HCT116 (cell line): ENCODE data around the gene MAPKAP1. TPM values are rescaled to one million over a fixed set of nuclear protein-coding genes. Genes with fewer than 3 reads are reported as not detected.

Source experiments
- ATAC-seq: fragments of 200-7000 bp; cut with Tn5 transposase; 2 replicates; pipeline ENCODE4 v1.9.1; 2020; ENCODE audit warnings: mild to moderate bottlenecking, moderate library complexity
- BruUV-seq: library from RNA; stranded (reverse); fragments of 400-500 nt; replicated peaks from 2 replicates; lab custom pipeline; 2021; lab: Mats Ljungman, UMichigan
- CTCF ChIA-PET: fragments of 300-600 bp; sonication (Branson Sonifier 250); formaldehyde crosslinking; loops from one replicate; lab custom pipeline; 2021; ENCODE audit warnings: antibody characterized with exemption; lab: Charles Lee
- POLR2A ChIA-PET: fragments of 300-600, 350-600 bp; sonication (Branson Sonifier 250); formaldehyde crosslinking; loops from one replicate; lab custom pipeline; 2021; ENCODE audit warnings: antibody characterized with exemption; lab: Charles Lee
- RAD21 ChIA-PET, 2 experiments: fragments of 300-600 bp; sonication (Branson Sonifier 250); formaldehyde crosslinking; loops; one replicate each; lab custom pipeline; 2023; ENCODE audit warnings: low total read pairs in 2 of 2; ENCODE audit not compliant: uncharacterized antibody in 2 of 2, unreplicated experiment in 2 of 2, low non-redundant PET in 1 of 2; lab: Charles Lee
- DNase-seq: peaks from one replicate; pipeline ENCODE4 v3.0.0-alpha.2; 2010; ENCODE audit warnings: low read depth, low spot score
- H2AFZ ChIP-seq: fragments of 200-600 bp; shearing (Covaris generic), sonication (generic); 2 replicates; pipeline ENCODE4 v1.6.1; 2017; ENCODE audit warnings: low read depth, mixed run types, mixed read lengths, antibody characterized with exemption, low read length; ENCODE audit not compliant: poor library complexity, severe bottlenecking
- H3K27ac ChIP-seq: 2 replicates; pipeline ENCODE4 v1.5.1; 2012; ENCODE audit warnings: low read depth, low read length
- H3K27me3 ChIP-seq: fragments of 200-600 bp; sonication (generic); 2 replicates; pipeline ENCODE4 v1.6.1; 2016; ENCODE audit warnings: mixed run types, low read length, mixed read lengths; ENCODE audit not compliant: insufficient read depth
- H3K36me3 ChIP-seq, 2 experiments: fragments of 200-500 bp in 1 of 2; fragments of 200-600 bp in 1 of 2; sonication (Bioruptor generic) in 1 of 2; sonication (generic) in 1 of 2; 2 replicates each; pipeline versions ENCODE4 v1.5.1 to v1.6.1; 2014 to 2016; ENCODE audit warnings: low read length in 2 of 2, inconsistent platforms in 1 of 2, mixed read lengths in 1 of 2, mixed run types in 1 of 2; ENCODE audit not compliant: insufficient read depth in 2 of 2, control insufficient read depth in 1 of 2
- H3K4me1 ChIP-seq, 2 experiments: fragments of 200-600 bp in 1 of 2; sonication (generic) in 1 of 2; 2 replicates each; pipeline versions ENCODE4 v1.5.1 to v1.6.1; 2012 to 2017; ENCODE audit warnings: low read length in 2 of 2, inconsistent platforms in 1 of 2, mild to moderate bottlenecking in 1 of 2, mixed read lengths in 1 of 2, mixed run types in 1 of 2, moderate library complexity in 1 of 2; ENCODE audit not compliant: insufficient read depth in 2 of 2, control insufficient read depth in 1 of 2
- H3K4me2 ChIP-seq: fragments of 200-600 bp; sonication (generic); 2 replicates; pipeline ENCODE4 v1.6.1; 2017; ENCODE audit warnings: mixed run types, low read length, mixed read lengths
- H3K4me3 ChIP-seq, 2 experiments: fragments of 200-600 bp in 1 of 2; sonication (generic) in 1 of 2; replicated peaks in 1 of 2; 2 replicates each; pipeline ENCODE4 v1.5.1; 2011 to 2016; ENCODE audit warnings: low read length in 2 of 2, control low read depth in 1 of 2, low read depth in 1 of 2, mild to moderate bottlenecking in 1 of 2, mixed read lengths in 1 of 2, mixed run types in 1 of 2
- H3K79me2 ChIP-seq: fragments of 200-600 bp; sonication (generic); 2 replicates; pipeline ENCODE4 v1.6.1; 2017; ENCODE audit warnings: mild to moderate bottlenecking, mixed run types, low read length, moderate library complexity, mixed read lengths; ENCODE audit not compliant: insufficient read depth
- H3K9ac ChIP-seq: fragments of 200-600 bp; sonication (generic); 2 replicates; pipeline ENCODE4 v1.6.1; 2016; ENCODE audit warnings: low read length, mixed read lengths
- H3K9me2 ChIP-seq: fragments of 200-600 bp; sonication (generic), shearing (Covaris generic); 2 replicates; pipeline ENCODE4 v1.6.1; 2017; ENCODE audit warnings: mixed run types, mild to moderate bottlenecking, moderate library complexity; ENCODE audit not compliant: insufficient read depth
- H3K9me3 ChIP-seq, 2 experiments: fragments of 200-500 bp in 1 of 2; fragments of 200-600 bp in 1 of 2; sonication (Bioruptor generic) in 1 of 2; sonication (generic) in 1 of 2; 2 replicates each; pipeline ENCODE4 v1.6.1; 2014 to 2017; ENCODE audit warnings: low read length in 2 of 2, mixed read lengths in 2 of 2, inconsistent platforms in 1 of 2, low read depth in 1 of 2, mild to moderate bottlenecking in 1 of 2, mixed run types in 1 of 2, moderate library complexity in 1 of 2; ENCODE audit not compliant: control insufficient read depth in 1 of 2, insufficient read depth in 1 of 2
- H4K20me1 ChIP-seq: fragments of 200-600 bp; sonication (generic), shearing (Covaris generic); 2 replicates; pipeline ENCODE4 v1.6.1; 2017; ENCODE audit warnings: mixed run types, mild to moderate bottlenecking, moderate library complexity; ENCODE audit not compliant: insufficient read depth
- CBX3 ChIP-seq: IDR thresholded peaks from 2 replicates; pipeline ENCODE4 v1.6.1; 2012; ENCODE audit warnings: low read depth
- ELF1 ChIP-seq: IDR thresholded peaks from 2 replicates; pipeline ENCODE4 v1.6.1; 2012; ENCODE audit warnings: low read depth, borderline replicate concordance
- POLR2AphosphoS5 ChIP-seq: IDR thresholded peaks from 2 replicates; pipeline ENCODE4 v1.6.1; 2011; ENCODE audit warnings: mild to moderate bottlenecking, low read depth, low read length, moderate library complexity
- SP1 ChIP-seq: IDR thresholded peaks from 2 replicates; pipeline ENCODE4 v1.6.1; 2012; ENCODE audit warnings: low read depth
- TCF7L2 ChIP-seq: IDR thresholded peaks from 2 replicates; pipeline ENCODE4 v1.7.0; 2011; ENCODE audit warnings: borderline replicate concordance, inconsistent platforms; ENCODE audit not compliant: insufficient read depth, insufficient read length; ENCODE audit errors: extremely low read depth
- ZNF274 ChIP-seq: fragments of 200-500 bp; sonication (Bioruptor generic); IDR thresholded peaks from 2 replicates; pipeline ENCODE4 v1.6.1; 2014; ENCODE audit warnings: mild to moderate bottlenecking, low read depth, low read length, inconsistent platforms
- intact Hi-C: fragments of 100-400 bp; cut with micrococcal nuclease; formaldehyde crosslinking; loops from 2 replicates; pipeline ENCODE4 v1.10.0; 2022
- total RNA-seq: library from RNA; stranded (reverse); gene quantifications from one replicate; pipeline ENCODE4 v1.2.1, GENCODE V29; 2021; ENCODE audit not compliant: unreplicated experiment
- TF ChIP-seq, protein P1 (sequence below): IDR thresholded peaks from 2 replicates; pipeline ENCODE4 v1.6.1; 2012
- TF ChIP-seq, protein P2 (sequence below): IDR thresholded peaks from 2 replicates; pipeline ENCODE4 v1.6.1; 2011; ENCODE audit warnings: mild to moderate bottlenecking, low read length, moderate library complexity; ENCODE audit not compliant: insufficient replicate concordance; ENCODE audit errors: extremely low read depth

Gene MAPKAP1
- total RNA-seq, 1 experiment from 2014 or later: 72.5 TPM

DNA sequence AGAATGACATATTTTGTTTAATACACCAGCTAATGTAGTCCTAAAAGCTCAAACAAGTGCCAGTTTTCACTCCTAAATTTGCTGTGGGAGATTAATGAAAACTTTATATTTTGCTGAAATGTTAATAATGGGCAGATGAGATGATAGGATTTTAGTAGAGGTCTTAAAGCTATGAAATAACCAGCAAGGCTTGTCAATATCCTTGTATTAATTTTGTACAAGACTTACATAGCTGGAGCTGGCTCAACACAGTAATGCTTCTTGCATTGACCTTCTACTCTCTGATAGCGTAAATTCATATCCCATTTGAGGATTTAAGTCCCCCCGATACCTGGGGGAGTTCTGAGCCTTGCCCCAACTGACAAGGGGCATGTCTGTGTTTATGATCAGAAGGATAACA lies 219.2 kb downstream of the MAPKAP1 start:
- Histone ChIP-seq H3K4me1 (no peaks in the 10 kb centered on the region), H3K9me3 (no peaks in the 10 kb centered on the region), H3K79me2 (no peaks in the 10 kb centered on the region), H3K4me3 (no peak overlapping the region), H3K27me3 (no peaks in the 10 kb centered on the region), H4K20me1 (no peaks in the 10 kb centered on the region), H2AFZ (no peak overlapping the region), H3K9me2 (no peaks in the 10 kb centered on the region), H3K9ac (no peak overlapping the region), H3K27ac (no peak overlapping the region), H3K36me3 (no peaks in the 10 kb centered on the region), H3K4me2 (no peak overlapping the region)
- ChIA-PET CTCF (no interaction called here), RAD21 (no interaction called here), POLR2A (no interaction called here)
- no peak for TF ChIP-seq ELF1
- no peak for TF ChIP-seq ZNF274
- TF ChIP-seq TCF7L2: no peak
- no peak for TF ChIP-seq CBX3
- no peak for TF ChIP-seq POLR2AphosphoS5
- intact Hi-C loops: no loop called here
- DNase-seq (no peak), ATAC-seq (no peak)
- no TSS peak for BruUV-seq

DNA sequence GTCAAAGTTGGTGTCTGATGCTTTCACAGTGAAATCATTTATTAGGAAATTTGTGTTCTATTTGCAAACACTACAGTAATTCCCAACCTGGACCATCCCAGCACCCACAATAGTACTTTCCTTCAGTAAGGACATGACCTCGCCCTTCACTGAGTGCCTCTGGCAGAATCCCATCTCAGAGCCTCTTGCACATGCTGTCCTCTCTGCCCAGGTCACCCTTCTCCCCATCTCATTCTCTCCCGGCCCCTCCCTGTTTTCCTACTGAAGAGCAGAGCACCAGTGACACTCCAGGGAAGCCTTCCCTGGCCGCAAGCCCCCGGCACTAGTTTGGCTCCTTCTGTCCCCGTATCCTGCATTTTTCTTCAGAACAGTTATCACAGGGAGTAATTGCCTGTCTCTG lies 220.4 kb downstream of the MAPKAP1 start:
- TF ChIP-seq, protein P1, sequence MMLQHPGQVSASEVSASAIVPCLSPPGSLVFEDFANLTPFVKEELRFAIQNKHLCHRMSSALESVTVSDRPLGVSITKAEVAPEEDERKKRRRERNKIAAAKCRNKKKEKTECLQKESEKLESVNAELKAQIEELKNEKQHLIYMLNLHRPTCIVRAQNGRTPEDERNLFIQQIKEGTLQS: no peak
- TF ChIP-seq ELF1: no peak
- TF ChIP-seq, protein P2, sequence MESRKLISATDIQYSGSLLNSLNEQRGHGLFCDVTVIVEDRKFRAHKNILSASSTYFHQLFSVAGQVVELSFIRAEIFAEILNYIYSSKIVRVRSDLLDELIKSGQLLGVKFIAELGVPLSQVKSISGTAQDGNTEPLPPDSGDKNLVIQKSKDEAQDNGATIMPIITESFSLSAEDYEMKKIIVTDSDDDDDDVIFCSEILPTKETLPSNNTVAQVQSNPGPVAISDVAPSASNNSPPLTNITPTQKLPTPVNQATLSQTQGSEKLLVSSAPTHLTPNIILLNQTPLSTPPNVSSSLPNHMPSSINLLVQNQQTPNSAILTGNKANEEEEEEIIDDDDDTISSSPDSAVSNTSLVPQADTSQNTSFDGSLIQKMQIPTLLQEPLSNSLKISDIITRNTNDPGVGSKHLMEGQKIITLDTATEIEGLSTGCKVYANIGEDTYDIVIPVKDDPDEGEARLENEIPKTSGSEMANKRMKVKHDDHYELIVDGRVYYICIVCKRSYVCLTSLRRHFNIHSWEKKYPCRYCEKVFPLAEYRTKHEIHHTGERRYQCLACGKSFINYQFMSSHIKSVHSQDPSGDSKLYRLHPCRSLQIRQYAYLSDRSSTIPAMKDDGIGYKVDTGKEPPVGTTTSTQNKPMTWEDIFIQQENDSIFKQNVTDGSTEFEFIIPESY: no peak
- no peak for TF ChIP-seq SP1

More for the DNA sequence above, 220.4 kb downstream of the MAPKAP1 start:
- intact Hi-C loops: no loop called here
- ATAC-seq (no peak), DNase-seq (no peak)
- H3K4me2 ChIP-seq: no peak overlapping the region
- H3K4me1 ChIP-seq: no peaks in the 10 kb centered on the region
- H3K4me3 ChIP-seq: no peak overlapping the region
- no peak overlapping the region for H3K27ac ChIP-seq
- no peaks in the 10 kb centered on the region for H3K36me3 ChIP-seq
- POLR2A ChIA-PET: no interaction called here
- BruUV-seq: no TSS peak
- no peaks in the 10 kb centered on the region for H3K27me3 ChIP-seq
- H3K9me2 ChIP-seq: no peaks in the 10 kb centered on the region
- no peaks in the 10 kb centered on the region for H3K79me2 ChIP-seq
- CTCF ChIA-PET: no interaction called here
- no peaks in the 10 kb centered on the region for H3K9me3 ChIP-seq
- RAD21 ChIA-PET: no interaction called here
- no peaks in the 10 kb centered on the region for H4K20me1 ChIP-seq
- H2AFZ ChIP-seq: no peak overlapping the region
- H3K9ac ChIP-seq: no peak overlapping the region
